ENCODE data around the gene ARRDC4. TPM values are rescaled to one million over a fixed set of nuclear protein-coding genes. Genes with fewer than 3 reads are reported as not detected.
"Not testable (repeated sequence)": the region's sequence is repeated elsewhere in the genome, so short reads cannot be mapped to it uniquely, and the experiment has no call there.

Gene ARRDC4
- total RNA-seq, 2 experiments from 2014 or later = 3.5 TPM

GRCh38 chr15:97981058-97981457, 20.6 kb downstream of the ARRDC4 start:
- H3K36me3 ChIP-seq (ENCODE audit: insufficient read depth, low read length) = no peaks in the 10 kb centered on the region
- H3K27ac ChIP-seq (ENCODE audit: low read depth in 1 of 2, low read length in 2 of 2) = no peak overlapping the region
- Mint-ChIP-seq H3K9me3 (peaks cover 5% of the 10 kb centered on the region), H3K27ac (peak overlapping the region; percentile 37), H3K4me3 (no peak overlapping the region), H3K36me3 (ENCODE audit: low read depth) (no peaks in the 10 kb centered on the region), H3K27me3 (no peaks in the 10 kb centered on the region), H3K4me1 (ENCODE audit: low read depth) (peaks cover 25% of the 10 kb centered on the region)
- no peak for TF ChIP-seq CTCF (IDR thresholded peaks at IDR 0.05)
- H3K27me3 ChIP-seq (ENCODE audit: control insufficient read depth in 1 of 2, insufficient read depth in 2 of 2, low read length in 2 of 2) = no peaks in the 10 kb centered on the region
- H3K4me3 ChIP-seq (ENCODE audit: low read length) = no peak overlapping the region
- ChIA-PET CTCF (no interaction called here), POLR2A (no interaction called here)
- peaks cover 17% of the 10 kb centered on the region for H3K4me1 ChIP-seq (ENCODE audit: insufficient read depth, low read length)
- intact Hi-C loops (cut with DNase I, micrococcal nuclease) = no loop called here
- ATAC-seq (ENCODE audit: poor library complexity) = peak; percentile 29
- peak in 1 of 14 experiments; percentile 21 for DNase-seq
- peaks cover 0 to 11% of the 10 kb centered on the region in 2 experiments for H3K9me3 ChIP-seq (ENCODE audit: control insufficient read depth in 1 of 2, insufficient read depth in 1 of 2, low read length in 2 of 2)

GRCh38 chr15:97981758-97982157, 21.3 kb downstream of the ARRDC4 start:
- H3K36me3 ChIP-seq (ENCODE audit: insufficient read depth, low read length) = no peaks in the 10 kb centered on the region
- intact Hi-C loops (cut with DNase I, micrococcal nuclease) = no loop called here
- H3K9me3 Mint-ChIP-seq = peaks cover 11% of the 10 kb centered on the region

DNA sequence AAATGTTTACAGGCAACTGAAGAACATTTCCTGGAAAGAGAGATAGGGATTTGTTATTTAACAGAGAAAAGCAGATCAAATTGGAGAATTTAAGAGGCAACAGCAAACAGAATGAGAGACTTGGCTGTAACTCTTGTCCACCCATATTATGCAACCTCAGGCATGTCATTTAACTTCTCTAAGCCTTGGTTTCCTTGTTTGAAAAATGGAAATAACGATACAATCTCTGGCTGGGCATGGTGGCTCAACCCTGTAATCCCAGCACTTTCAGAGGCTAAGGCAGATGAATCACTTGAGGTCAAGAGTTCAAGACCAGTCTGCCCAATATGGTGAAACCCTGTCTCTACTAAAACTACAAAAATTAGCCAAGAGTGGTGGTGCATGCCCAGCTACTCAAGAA, 23.7 kb downstream of the ARRDC4 start:
- no peak overlapping the region for H3K4me3 ChIP-seq (ENCODE audit: low read length)
- no peak for TF ChIP-seq CTCF (IDR thresholded peaks at IDR 0.05)
- DNase-seq (no peak), ATAC-seq (ENCODE audit: poor library complexity) (no peak)
- Mint-ChIP-seq H3K27me3 (no peaks in the 10 kb centered on the region), H3K27ac (no peak overlapping the region), H3K4me1 (ENCODE audit: low read depth) (peaks cover 25% of the 10 kb centered on the region), H3K4me3 (no peak overlapping the region), H3K36me3 (ENCODE audit: low read depth) (peaks cover 9% of the 10 kb centered on the region), H3K9me3 (peaks cover 14% of the 10 kb centered on the region)
- peaks cover 17% of the 10 kb centered on the region for H3K4me1 ChIP-seq (ENCODE audit: insufficient read depth, low read length)
- intact Hi-C loops (cut with DNase I, micrococcal nuclease) = no loop called here
- ChIA-PET CTCF (no interaction called here), POLR2A (no interaction called here)
- H3K36me3 ChIP-seq (ENCODE audit: insufficient read depth, low read length) = no peaks in the 10 kb centered on the region
- H3K9me3 ChIP-seq (ENCODE audit: control insufficient read depth in 1 of 2, insufficient read depth in 1 of 2, low read length in 2 of 2) = peaks cover 0 to 18% of the 10 kb centered on the region in 2 experiments
- H3K27ac ChIP-seq (ENCODE audit: low read depth in 1 of 2, low read length in 2 of 2) = no peak overlapping the region
- no peaks in the 10 kb centered on the region for H3K27me3 ChIP-seq (ENCODE audit: control insufficient read depth in 1 of 2, insufficient read depth in 2 of 2, low read length in 2 of 2)

More at GRCh38 chr15:97981758-97982157, 21.3 kb downstream of the ARRDC4 start:
- POLR2A ChIA-PET = no interaction called here
- Histone ChIP-seq H3K4me3 (ENCODE audit: low read length) (no peak overlapping the region), H3K4me1 (ENCODE audit: insufficient read depth, low read length) (peaks cover 17% of the 10 kb centered on the region), H3K27me3 (ENCODE audit: control insufficient read depth in 1 of 2, insufficient read depth in 2 of 2, low read length in 2 of 2) (no peaks in the 10 kb centered on the region), H3K9me3 (ENCODE audit: control insufficient read depth in 1 of 2, insufficient read depth in 1 of 2, low read length in 2 of 2) (peaks cover 0 to 12% of the 10 kb centered on the region in 2 experiments), H3K27ac (ENCODE audit: low read depth in 1 of 2, low read length in 2 of 2) (no peak overlapping the region)
- DNase-seq (no peak), ATAC-seq (ENCODE audit: poor library complexity) (no peak)
- no peaks in the 10 kb centered on the region for H3K27me3 Mint-ChIP-seq
- H3K27ac Mint-ChIP-seq = peak overlapping the region; percentile 37
- H3K4me3 Mint-ChIP-seq = no peak overlapping the region
- no peak for TF ChIP-seq CTCF (IDR thresholded peaks at IDR 0.05)
- H3K36me3 Mint-ChIP-seq (ENCODE audit: low read depth) = peaks cover 5% of the 10 kb centered on the region
- CTCF ChIA-PET = no interaction called here
- peaks cover 25% of the 10 kb centered on the region for H3K4me1 Mint-ChIP-seq (ENCODE audit: low read depth)

DNA sequence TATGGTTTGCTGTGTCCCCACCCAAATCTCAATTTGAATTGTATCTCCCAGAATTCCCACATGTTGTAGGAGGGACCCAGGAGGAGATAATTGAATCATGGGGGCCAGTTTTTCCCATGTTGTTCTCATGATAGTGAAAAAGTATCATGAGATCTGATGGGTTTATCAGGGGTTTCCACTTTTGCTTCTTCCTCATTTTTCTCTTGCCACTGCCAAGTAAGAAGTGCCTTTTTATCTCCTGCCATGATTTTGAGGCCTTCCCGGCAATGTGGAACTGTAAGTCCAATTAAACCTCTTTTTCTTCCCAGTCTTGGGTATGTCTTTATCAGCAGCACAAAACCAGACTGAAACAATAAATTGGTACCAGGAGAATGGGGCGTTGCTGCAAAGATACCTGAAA, 25.5 kb downstream of the ARRDC4 start:
- CTCF ChIA-PET; H3K27ac Mint-ChIP-seq; POLR2A ChIA-PET; H3K36me3 ChIP-seq (ENCODE audit: insufficient read depth, low read length); ATAC-seq (ENCODE audit: poor library complexity); H3K27ac ChIP-seq (ENCODE audit: low read depth in 1 of 2, low read length in 2 of 2); intact Hi-C loops (cut with DNase I, micrococcal nuclease); H3K4me3 ChIP-seq (ENCODE audit: low read length); DNase-seq; H3K27me3 Mint-ChIP-seq; H3K27me3 ChIP-seq (ENCODE audit: control insufficient read depth in 1 of 2, insufficient read depth in 2 of 2, low read length in 2 of 2); H3K4me1 ChIP-seq (ENCODE audit: insufficient read depth, low read length); H3K4me3 Mint-ChIP-seq; H3K36me3 Mint-ChIP-seq (ENCODE audit: low read depth): not testable (repeated sequence)
- peaks cover 0 to 13% of the 10 kb centered on the region in 2 experiments for H3K9me3 ChIP-seq (ENCODE audit: control insufficient read depth in 1 of 2, insufficient read depth in 1 of 2, low read length in 2 of 2)
- Mint-ChIP-seq H3K4me1 (ENCODE audit: low read depth) (peaks cover 17% of the 10 kb centered on the region), H3K9me3 (peaks cover 14% of the 10 kb centered on the region)
